Fibroblast of villous mesenchyme (primary cell): ENCODE data around the gene LMBR1. TPM values are rescaled to one million over a fixed set of nuclear protein-coding genes. Genes with fewer than 3 reads are reported as not detected.
"Not testable (repeated sequence)": the region's sequence is repeated elsewhere in the genome, so short reads cannot be mapped to it uniquely, and the experiment has no call there.

Experiments
- DNase-seq: peaks from one replicate; pipeline ENCODE4 v3.0.0-alpha.2; 2010; ENCODE audit warnings: low read depth
- H3K4me3 ChIP-seq: 2 replicates; pipeline ENCODE4 v1.5.1; 2011; ENCODE audit warnings: low read depth, mild to moderate bottlenecking, low read length
- CTCF ChIP-seq: IDR thresholded peaks from 2 replicates; pipeline ENCODE4 v1.5.1; 2012; ENCODE audit warnings: low read depth, mild to moderate bottlenecking, low read length; ENCODE audit not compliant: insufficient read depth
- total RNA-seq: library from RNA; depleted of rRNA; stranded (reverse); fragments of >200 nt; gene quantifications from 2 replicates; pipeline ENCODE4 v1.2.3, GENCODE V29; 2012

LMBR1 gene
- total RNA-seq, 1 donor = 43.6 TPM

GRCh38 chr7:156881679-156882078 is 11.3 kb downstream of the LMBR1 start:
- no peak overlapping the region for H3K4me3 ChIP-seq
- no peak for TF ChIP-seq CTCF
- no peak for DNase-seq

- TF ChIP-seq CTCF = no peak
- DNase-seq = no peak
- no peak overlapping the region for H3K4me3 ChIP-seq
These were observed 17.2 kb downstream of the LMBR1 start for GRCh38 chr7:156875766-156876165.

GRCh38 chr7:156868363-156868762 is 24.6 kb downstream of the LMBR1 start:
- DNase-seq, H3K4me3 ChIP-seq: not testable (repeated sequence)

GRCh38 chr7:156865493-156865892 is 27.5 kb downstream of the LMBR1 start:
- no peak for TF ChIP-seq CTCF

GRCh38 chr7:156862022-156862421 is 31.0 kb downstream of the LMBR1 start:
- H3K4me3 ChIP-seq, DNase-seq: not testable (repeated sequence)

More at GRCh38 chr7:156865493-156865892, 27.5 kb downstream of the LMBR1 start:
- H3K4me3 ChIP-seq = no peak overlapping the region
- DNase-seq = no peak

- no peak for TF ChIP-seq CTCF
- no peak for DNase-seq
- no peak overlapping the region for H3K4me3 ChIP-seq
These were observed 31.8 kb downstream of the LMBR1 start for GRCh38 chr7:156861212-156861611.

GRCh38 chr7:156860099-156860498 is 32.9 kb downstream of the LMBR1 start:
- not testable (repeated sequence) for DNase-seq, H3K4me3 ChIP-seq

GRCh38 chr7:156858523-156858922 is 34.5 kb downstream of the LMBR1 start:
- no peak for TF ChIP-seq CTCF
- no peak overlapping the region for H3K4me3 ChIP-seq
- no peak for DNase-seq

GRCh38 chr7:156857757-156858156 is 35.2 kb downstream of the LMBR1 start:
- H3K4me3 ChIP-seq = no peak overlapping the region
- DNase-seq = no peak
- TF ChIP-seq CTCF = no peak
